Activated CD4-positive, alpha-beta memory T cell treated with anti-CD3 and anti-CD28 coated beads, Interleukin-2, amount 10 ng/mL, durations not matched to agents 7 days and 5 days (primary cell): ENCODE measurements around the gene NDUFS5. TPM values are rescaled to one million over a fixed set of nuclear protein-coding genes. Genes with fewer than 3 reads are reported as not detected.
A peak's percentile ranks its signal among the peaks of the same experiment; 100 is the strongest.
"Not testable (repeated sequence)": the region's sequence is repeated elsewhere in the genome, so short reads cannot be mapped to it uniquely, and the experiment has no call there.

Source experiments
- CTCF ChIA-PET: fragments of 350-600 bp; sonication (Branson Sonifier 250); formaldehyde crosslinking; loops from one replicate; lab custom pipeline; 2021; ENCODE audit warnings: antibody characterized with exemption, inconsistent platforms; lab: Charles Lee
- POLR2A ChIA-PET: fragments of 350-600 bp; sonication (Branson Sonifier 250); formaldehyde crosslinking; loops from one replicate; lab custom pipeline; 2021; ENCODE audit warnings: antibody characterized with exemption; lab: Charles Lee
- DNase-seq: peaks from one replicate; pipeline ENCODE4 v3.0.0-alpha.2; 2020
- H3K27ac Mint-ChIP-seq: one replicate; pipeline ENCODE4 v1.8.0; 2021; ENCODE audit warnings: mild to moderate bottlenecking, mixed read lengths
- H3K27me3 Mint-ChIP-seq: one replicate; pipeline ENCODE4 v1.8.0; 2021; ENCODE audit warnings: mixed read lengths
- H3K36me3 Mint-ChIP-seq: one replicate; pipeline ENCODE4 v1.8.0; 2021; ENCODE audit warnings: low read depth, mixed read lengths
- H3K4me1 Mint-ChIP-seq: one replicate; pipeline ENCODE4 v1.8.0; 2021; ENCODE audit warnings: mixed read lengths
- H3K4me3 Mint-ChIP-seq: one replicate; pipeline ENCODE4 v1.8.0; 2021; ENCODE audit warnings: mild to moderate bottlenecking, mixed read lengths
- H3K9me3 Mint-ChIP-seq: one replicate; pipeline ENCODE4 v1.8.0; 2021; ENCODE audit warnings: mixed read lengths
- total RNA-seq, 2 experiments: library from RNA; stranded (reverse); gene quantifications; one replicate each; pipeline ENCODE4 v1.2.3, GENCODE V29; 2021

NDUFS5 gene
- total RNA-seq, 2 experiments from 2014 or later: 148 to 153 TPM

GRCh38 chr1:38997034-38997900 lies 28.9 kb upstream of the NDUFS5 start:
- POLR2A ChIA-PET: interaction anchor here (0.8 to 2.5 kb wide), 5 partner anchors 11 to 331 kb away, joined by 3 to 13 read pairs (median 4); partner anchors contain the start of genes NDUFS5 and RRAGC
- no peak for DNase-seq
- CTCF ChIA-PET: interaction anchor here (0.8 to 1.3 kb wide), 3 partner anchors 19 to 86 kb away, joined by 3 read pairs; partner anchors contain the start of gene NDUFS5
- Mint-ChIP-seq H3K27me3 (no peaks in the 10 kb centered on the region), H3K27ac (peak overlapping the region; percentile 72), H3K36me3 (peaks cover 76% of the 10 kb centered on the region), H3K9me3 (no peaks in the 10 kb centered on the region), H3K4me1 (peaks cover 74% of the 10 kb centered on the region), H3K4me3 (peak overlapping the region; percentile 55)

GRCh38 chr1:38997901-38998190 lies 28.3 kb upstream of the NDUFS5 start:
- Mint-ChIP-seq H3K9me3 (no peaks in the 10 kb centered on the region), H3K36me3 (peaks cover 76% of the 10 kb centered on the region), H3K4me1 (peaks cover 74% of the 10 kb centered on the region), H3K27me3 (no peaks in the 10 kb centered on the region), H3K27ac (peak overlapping the region; percentile 72), H3K4me3 (peak overlapping the region; percentile 55)
- no peak for DNase-seq
- CTCF ChIA-PET: interaction anchor here (0.8 to 1.3 kb wide), 3 partner anchors 20 to 85 kb away, joined by 3 read pairs; partner anchors contain the start of gene NDUFS5
- POLR2A ChIA-PET: interaction anchor here (0.8 to 2.5 kb wide), 4 partner anchors 29 to 330 kb away, joined by 3 to 13 read pairs (median 4); partner anchors contain the start of genes NDUFS5 and RRAGC

- H3K27ac Mint-ChIP-seq: peak overlapping the region; percentile 8
- H3K4me1 Mint-ChIP-seq: peaks cover 57% of the 10 kb centered on the region
- ChIA-PET CTCF (interaction anchor here (0.6 to 2.3 kb wide), 2 partner anchors 90 to 410 kb away, joined by 3 to 5 read pairs; no protein-coding TSS in a partner anchor), POLR2A (interaction anchor here (1.1 to 2.0 kb wide), 3 partner anchors 10 to 24 kb away, joined by 3 to 6 read pairs (median 5); no protein-coding TSS in a partner anchor)
- DNase-seq: no peak
- H3K4me3 Mint-ChIP-seq: no peak overlapping the region
- no peaks in the 10 kb centered on the region for H3K9me3 Mint-ChIP-seq
- H3K27me3 Mint-ChIP-seq: no peaks in the 10 kb centered on the region
- H3K36me3 Mint-ChIP-seq: peaks cover 77% of the 10 kb centered on the region
These were observed 24.4 kb upstream of the NDUFS5 start for GRCh38 chr1:39001516-39002421.

GRCh38 chr1:39003281-39003680 lies 22.9 kb upstream of the NDUFS5 start:
- CTCF ChIA-PET: interaction anchor here (0.5 to 2.3 kb wide), 5 partner anchors 8 to 168 kb away, joined by 3 to 5 read pairs (median 3); partner anchors contain the start of gene NDUFS5
- Mint-ChIP-seq H3K36me3 (peaks cover 78% of the 10 kb centered on the region), H3K4me1 (peaks cover 42% of the 10 kb centered on the region), H3K4me3 (no peak overlapping the region), H3K27ac (peak overlapping the region; percentile 58), H3K9me3 (no peaks in the 10 kb centered on the region), H3K27me3 (no peaks in the 10 kb centered on the region)
- POLR2A ChIA-PET: interaction anchor here (1.2 to 2.0 kb wide), 3 partner anchors 9 to 23 kb away, joined by 4 to 10 read pairs (median 5); partner anchors contain the start of gene NDUFS5
- DNase-seq: no peak

GRCh38 chr1:39003794-39004193 lies 22.4 kb upstream of the NDUFS5 start:
- H3K36me3 Mint-ChIP-seq: peaks cover 79% of the 10 kb centered on the region
- H3K4me3 Mint-ChIP-seq: no peak overlapping the region
- peak overlapping the region; percentile 58 for H3K27ac Mint-ChIP-seq
- no peaks in the 10 kb centered on the region for H3K9me3 Mint-ChIP-seq
- ChIA-PET CTCF (interaction anchor here (0.5 to 2.3 kb wide), 3 partner anchors 7 to 88 kb away, joined by 3 to 5 read pairs (median 4); no protein-coding TSS in a partner anchor), POLR2A (interaction anchor here (1.2 to 2.0 kb wide), 3 partner anchors 9 to 23 kb away, joined by 4 to 10 read pairs (median 5); partner anchors contain the start of gene NDUFS5)
- DNase-seq: no peak
- H3K27me3 Mint-ChIP-seq: no peaks in the 10 kb centered on the region
- peaks cover 41% of the 10 kb centered on the region for H3K4me1 Mint-ChIP-seq

GRCh38 chr1:39006287-39006686 lies 19.9 kb upstream of the NDUFS5 start:
- peaks cover 31% of the 10 kb centered on the region for H3K4me1 Mint-ChIP-seq
- H3K4me3 Mint-ChIP-seq: no peak overlapping the region
- no peaks in the 10 kb centered on the region for H3K27me3 Mint-ChIP-seq
- no peak for DNase-seq
- ChIA-PET CTCF (interaction anchor here (0.9 to 1.1 kb wide), 2 partner anchors 12 to 17 kb away, joined by 3 read pairs; no protein-coding TSS in a partner anchor), POLR2A (interaction anchor here (0.7 to 3.1 kb wide), 3 partner anchors 10 to 989 kb away, joined by 3 to 15 read pairs (median 4); partner anchors contain the start of gene NDUFS5)
- peaks cover 67% of the 10 kb centered on the region for H3K36me3 Mint-ChIP-seq
- no peaks in the 10 kb centered on the region for H3K9me3 Mint-ChIP-seq
- no peak overlapping the region for H3K27ac Mint-ChIP-seq

GRCh38 chr1:39006726-39007645 lies 19.2 kb upstream of the NDUFS5 start:
- CTCF ChIA-PET: interaction anchor here (0.9 to 1.1 kb wide), 2 partner anchors 13 to 18 kb away, joined by 3 read pairs; no protein-coding TSS in a partner anchor

GRCh38 chr1:39014956-39015355 lies 11.2 kb upstream of the NDUFS5 start:
- H3K9me3 Mint-ChIP-seq, CTCF ChIA-PET, H3K27ac Mint-ChIP-seq, H3K4me1 Mint-ChIP-seq, H3K27me3 Mint-ChIP-seq, H3K4me3 Mint-ChIP-seq, DNase-seq: not testable (repeated sequence)
- POLR2A ChIA-PET: interaction anchor here (1.5 kb wide), 1 partner anchor 12 kb away, joined by 4 read pairs; the partner anchor contains the start of gene NDUFS5
- peaks cover 12% of the 10 kb centered on the region for H3K36me3 Mint-ChIP-seq

More at GRCh38 chr1:39006726-39007645, 19.2 kb upstream of the NDUFS5 start:
- POLR2A ChIA-PET: interaction anchor here (0.7 to 3.1 kb wide), 3 partner anchors 11 to 990 kb away, joined by 3 to 15 read pairs (median 4); partner anchors contain the start of gene NDUFS5
- Mint-ChIP-seq H3K27ac (no peak overlapping the region), H3K36me3 (peaks cover 64% of the 10 kb centered on the region), H3K4me3 (no peak overlapping the region), H3K9me3 (no peaks in the 10 kb centered on the region), H3K4me1 (peaks cover 25% of the 10 kb centered on the region), H3K27me3 (no peaks in the 10 kb centered on the region)
- no peak for DNase-seq

- Mint-ChIP-seq H3K36me3 (peaks cover 10% of the 10 kb centered on the region), H3K9me3 (no peaks in the 10 kb centered on the region), H3K4me1 (no peaks in the 10 kb centered on the region), H3K4me3 (no peak overlapping the region), H3K27me3 (peaks cover 2% of the 10 kb centered on the region), H3K27ac (no peak overlapping the region)
- no peak for DNase-seq
- CTCF ChIA-PET: no interaction called here
- POLR2A ChIA-PET: interaction anchor here (1.5 kb wide), 1 partner anchor 10 kb away, joined by 4 read pairs; the partner anchor contains the start of gene NDUFS5
These were observed 9.5 kb upstream of the NDUFS5 start for GRCh38 chr1:39016604-39017171.

- no peak for DNase-seq
- POLR2A ChIA-PET: no interaction called here
- Mint-ChIP-seq H3K4me1 (no peaks in the 10 kb centered on the region), H3K4me3 (no peak overlapping the region), H3K27ac (no peak overlapping the region), H3K27me3 (peaks cover 2% of the 10 kb centered on the region), H3K36me3 (peaks cover 4% of the 10 kb centered on the region), H3K9me3 (no peaks in the 10 kb centered on the region)
- CTCF ChIA-PET: no interaction called here
These were observed 8.9 kb upstream of the NDUFS5 start for GRCh38 chr1:39017266-39017665.

GRCh38 chr1:39020494-39020893 lies 5.7 kb upstream of the NDUFS5 start:
- DNase-seq, POLR2A ChIA-PET, H3K27ac Mint-ChIP-seq, H3K9me3 Mint-ChIP-seq, H3K4me3 Mint-ChIP-seq, CTCF ChIA-PET, H3K27me3 Mint-ChIP-seq, H3K4me1 Mint-ChIP-seq, H3K36me3 Mint-ChIP-seq: not testable (repeated sequence)
